SK-N-SH (cell line): ENCODE data around the gene CLPTM1L.

Experiments
- CHD2 ChIP-seq: fragments of 150-350 bp; IDR thresholded peaks from 2 replicates; pipeline ENCODE4 v1.6.1; 2018; ENCODE audit warnings: low read length; ENCODE audit not compliant: partially characterized antibody
- EP300 ChIP-seq, 2 experiments: IDR thresholded peaks; 2 replicates each; pipeline versions ENCODE4 v1.4.0 to v1.6.1; 2012; ENCODE audit warnings: borderline replicate concordance in 1 of 2, low read depth in 1 of 2, low read length in 1 of 2
- FOXJ3 ChIP-seq: sonication (generic); formaldehyde crosslinking; IDR thresholded peaks from 2 replicates; pipeline ENCODE4 v1.5.1; 2020; ENCODE audit warnings: mild to moderate bottlenecking, missing genetic modification reagents
- FOXM1 ChIP-seq: IDR thresholded peaks from 2 replicates; pipeline ENCODE4 v1.4.0; 2012; ENCODE audit warnings: low read depth, mild to moderate bottlenecking
- POLR2AphosphoS5 ChIP-seq: IDR thresholded peaks from 2 replicates; pipeline ENCODE4 v1.6.1; 2012; ENCODE audit warnings: low read depth, low read length
- RAD21 ChIP-seq: IDR thresholded peaks from 2 replicates; pipeline ENCODE4 v1.6.1; 2012; ENCODE audit warnings: mild to moderate bottlenecking, low read length
- SIN3A ChIP-seq: IDR thresholded peaks from 2 replicates; pipeline ENCODE4 v1.6.1; 2012; ENCODE audit warnings: low read depth, mild to moderate bottlenecking, low read length, moderate library complexity, borderline replicate concordance
- TAF1 ChIP-seq: IDR thresholded peaks from 2 replicates; pipeline ENCODE4 v1.6.1; 2012; ENCODE audit warnings: low read depth, mild to moderate bottlenecking, low read length, moderate library complexity, borderline replicate concordance
- TF ChIP-seq, protein P1 (sequence below): fragments of 200-600 bp; sonication (generic); IDR thresholded peaks from 2 replicates; pipeline ENCODE4 v1.6.1; 2017; ENCODE audit warnings: antibody characterized with exemption, mild to moderate bottlenecking, moderate library complexity
- TF ChIP-seq, protein P2 (sequence below): fragments of 150-350 bp; IDR thresholded peaks from 2 replicates; pipeline ENCODE4 v1.6.1; 2017; ENCODE audit warnings: antibody characterized with exemption, low read length, low read depth, borderline replicate concordance

DNA sequence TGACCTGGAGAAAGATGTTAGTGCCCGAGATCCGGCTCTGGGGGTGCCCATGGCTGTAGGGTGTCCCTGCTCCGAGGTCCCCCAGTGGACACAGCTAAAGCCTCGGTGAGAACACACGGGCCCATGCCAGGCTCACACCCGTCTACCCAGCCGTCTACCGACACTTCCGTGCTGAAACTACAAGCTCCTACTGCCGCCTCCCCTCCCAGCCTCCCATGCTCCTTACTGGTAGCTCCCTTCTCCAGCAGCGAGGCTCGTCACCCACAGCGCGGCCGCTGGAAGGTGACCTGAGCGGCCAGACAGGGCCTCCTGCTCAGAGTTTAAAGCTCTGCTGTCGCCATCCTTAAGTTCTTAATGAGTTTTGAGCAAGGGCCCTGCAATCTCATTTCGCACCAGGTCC lies 33.2 kb upstream of the CLPTM1L start:
- TF ChIP-seq FOXM1 (no peak), EP300 (IDR thresholded peaks at IDR 0.05; ENCODE audit: borderline replicate concordance in 1 of 2, low read depth in 1 of 2, low read length in 1 of 2) (no peak), TAF1 (no peak), FOXJ3 (CRISPR knock-in tag) (no peak), CHD2 (no peak), SIN3A (no peak), POLR2AphosphoS5 (no peak), RAD21 (no peak)
- TF ChIP-seq, protein P1, sequence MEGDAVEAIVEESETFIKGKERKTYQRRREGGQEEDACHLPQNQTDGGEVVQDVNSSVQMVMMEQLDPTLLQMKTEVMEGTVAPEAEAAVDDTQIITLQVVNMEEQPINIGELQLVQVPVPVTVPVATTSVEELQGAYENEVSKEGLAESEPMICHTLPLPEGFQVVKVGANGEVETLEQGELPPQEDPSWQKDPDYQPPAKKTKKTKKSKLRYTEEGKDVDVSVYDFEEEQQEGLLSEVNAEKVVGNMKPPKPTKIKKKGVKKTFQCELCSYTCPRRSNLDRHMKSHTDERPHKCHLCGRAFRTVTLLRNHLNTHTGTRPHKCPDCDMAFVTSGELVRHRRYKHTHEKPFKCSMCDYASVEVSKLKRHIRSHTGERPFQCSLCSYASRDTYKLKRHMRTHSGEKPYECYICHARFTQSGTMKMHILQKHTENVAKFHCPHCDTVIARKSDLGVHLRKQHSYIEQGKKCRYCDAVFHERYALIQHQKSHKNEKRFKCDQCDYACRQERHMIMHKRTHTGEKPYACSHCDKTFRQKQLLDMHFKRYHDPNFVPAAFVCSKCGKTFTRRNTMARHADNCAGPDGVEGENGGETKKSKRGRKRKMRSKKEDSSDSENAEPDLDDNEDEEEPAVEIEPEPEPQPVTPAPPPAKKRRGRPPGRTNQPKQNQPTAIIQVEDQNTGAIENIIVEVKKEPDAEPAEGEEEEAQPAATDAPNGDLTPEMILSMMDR = no peak
- TF ChIP-seq, protein P2, sequence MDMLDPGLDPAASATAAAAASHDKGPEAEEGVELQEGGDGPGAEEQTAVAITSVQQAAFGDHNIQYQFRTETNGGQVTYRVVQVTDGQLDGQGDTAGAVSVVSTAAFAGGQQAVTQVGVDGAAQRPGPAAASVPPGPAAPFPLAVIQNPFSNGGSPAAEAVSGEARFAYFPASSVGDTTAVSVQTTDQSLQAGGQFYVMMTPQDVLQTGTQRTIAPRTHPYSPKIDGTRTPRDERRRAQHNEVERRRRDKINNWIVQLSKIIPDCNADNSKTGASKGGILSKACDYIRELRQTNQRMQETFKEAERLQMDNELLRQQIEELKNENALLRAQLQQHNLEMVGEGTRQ = no peak
